GM19463 (cell line): ENCODE results near the gene MAGEB3.
"Not testable (repeated sequence)": the region's sequence is repeated elsewhere in the genome, so short reads cannot be mapped to it uniquely, and the experiment has no call there.

Source experiments
- ATAC-seq: cut with Tn5 transposase; IDR thresholded peaks from one replicate; pipeline ENCODE4 v1.9.1; 2021; ENCODE audit warnings: mild to moderate bottlenecking, moderate library complexity; ENCODE audit not compliant: unreplicated experiment

The MAGEB3 gene

DNA sequence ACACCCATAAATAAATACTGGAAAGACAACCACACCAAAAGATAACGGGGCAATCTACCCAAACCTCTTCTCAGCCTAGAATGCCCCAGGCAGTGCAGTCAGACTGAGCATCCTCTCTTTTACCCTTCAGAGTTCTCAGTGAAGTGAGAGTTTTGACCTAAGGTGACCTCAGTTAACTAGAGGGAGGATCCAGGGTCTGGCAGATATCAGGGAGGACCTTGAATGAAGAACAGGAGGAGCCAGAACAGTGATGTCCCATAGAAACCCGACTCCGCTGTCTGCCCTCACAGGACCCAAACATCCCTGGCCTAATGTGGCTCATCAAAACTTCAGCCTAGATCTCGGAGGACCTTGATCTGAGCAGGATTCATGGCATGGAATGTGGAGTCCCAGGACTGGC lies at the start of gene MAGEB3:
Gene MAGEB3, plus strand, starts transcription at position 263 of the 400 bp plus-strand sequence. CDS start 5,268 bp downstream, outside the sequence.
- no peak for ATAC-seq

- no peak for ATAC-seq
Measured at GRCh38 chrX:30181353-30181752, 49.1 kb upstream of the MAGEB3 start.

- no peak for ATAC-seq
Measured at GRCh38 chrX:30183554-30183953, 46.9 kb upstream of the MAGEB3 start.

GRCh38 chrX:30190426-30190825 lies 40.0 kb upstream of the MAGEB3 start:
- ATAC-seq, result no peak

- ATAC-seq, result not testable (repeated sequence)
Measured at GRCh38 chrX:30193910-30194309, 36.5 kb upstream of the MAGEB3 start.

DNA sequence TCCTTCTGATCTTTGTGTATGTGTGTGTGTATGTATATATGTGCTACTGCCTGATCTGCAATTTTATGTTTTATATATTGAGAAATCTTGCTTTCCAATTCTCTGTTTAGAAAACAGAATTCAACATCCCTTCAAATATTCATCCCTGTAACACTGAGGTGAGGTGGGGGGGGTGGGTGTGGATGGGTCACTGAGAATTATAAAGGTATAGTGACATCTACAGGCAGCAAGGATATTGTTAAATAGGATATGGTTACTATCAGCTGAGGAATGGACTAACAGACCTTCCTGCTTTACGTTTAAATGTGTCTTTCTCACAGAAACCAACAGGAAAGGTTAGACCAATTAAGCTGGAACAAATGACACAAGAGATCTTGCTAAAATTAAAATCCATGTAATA lies 34.1 kb upstream of the MAGEB3 start:
- no peak for ATAC-seq

DNA sequence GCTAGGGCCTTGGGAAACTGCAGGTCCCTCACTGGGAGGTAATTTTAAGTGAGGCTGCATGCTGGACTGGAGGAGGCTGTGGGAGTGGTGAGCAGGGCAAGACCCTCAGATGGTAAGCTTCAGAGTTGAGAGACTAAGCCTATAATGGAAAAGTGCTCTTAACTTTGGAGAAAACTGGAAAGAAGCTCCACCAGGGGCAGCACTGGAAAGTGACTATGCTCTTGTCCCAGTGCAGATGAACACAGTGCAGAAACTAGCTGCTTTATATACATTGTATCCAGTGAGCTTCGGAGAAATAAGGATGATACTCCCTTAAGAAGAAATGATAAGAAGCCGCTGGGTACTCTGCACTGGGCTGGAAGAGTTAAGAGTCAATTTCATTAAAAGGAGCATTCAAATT lies 18.3 kb upstream of the MAGEB3 start:
- no peak for ATAC-seq

DNA sequence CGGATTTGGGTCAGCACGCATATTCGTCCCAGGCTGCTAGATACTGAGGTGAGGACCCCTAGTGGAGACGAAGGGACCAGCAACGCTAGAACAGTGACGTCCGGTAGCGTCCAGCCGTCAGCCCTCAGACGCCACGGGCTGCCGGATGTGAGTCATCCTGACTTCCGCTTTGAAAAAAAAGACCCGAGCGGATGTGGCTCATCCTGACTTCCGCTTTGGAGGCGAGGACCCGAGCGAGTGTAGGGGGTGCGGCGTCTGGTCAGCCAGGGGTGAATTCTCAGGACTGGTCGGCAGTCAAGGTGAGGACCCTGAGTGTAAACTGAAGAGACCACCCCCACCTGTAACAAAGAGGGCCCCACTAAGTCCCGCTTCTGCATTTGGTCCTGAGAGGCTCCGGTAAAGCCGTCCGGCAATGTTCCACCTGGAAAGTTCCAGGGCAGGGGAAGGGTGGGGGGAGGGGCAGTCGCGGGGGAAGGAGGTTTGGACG lies 15.1 kb upstream of the MAGEB3 start, which contains the start of gene MAGEB2:
Gene MAGEB2, plus strand, starts transcription at position 207 of the 487 bp plus-strand sequence. CDS start 3,018 bp downstream, outside the sequence.
- no peak for ATAC-seq

DNA sequence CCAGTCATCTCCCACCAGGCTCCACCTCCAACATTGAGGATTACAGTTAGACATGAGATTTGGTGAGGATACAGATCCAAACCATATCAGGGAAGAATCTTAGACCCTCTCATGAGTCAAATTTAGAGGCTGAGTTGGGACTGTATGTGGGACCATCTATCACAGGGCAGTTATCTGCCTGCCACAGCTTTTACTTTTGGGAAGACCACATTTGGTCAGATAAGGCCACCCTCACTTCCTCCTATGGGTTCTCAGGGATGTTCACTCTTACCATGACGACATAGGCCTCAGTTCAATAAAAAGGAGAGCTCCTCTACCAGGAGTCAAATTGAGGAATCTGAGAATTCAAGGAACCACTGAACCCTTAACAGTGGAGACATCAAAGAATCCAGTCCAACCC lies 13.0 kb upstream of the MAGEB3 start:
- no peak for ATAC-seq

- no peak for ATAC-seq
Measured at GRCh38 chrX:30219372-30219771, 11.1 kb upstream of the MAGEB3 start.

GRCh38 chrX:30220661-30221060 lies 9.8 kb upstream of the MAGEB3 start:
- ATAC-seq, result no peak

GRCh38 chrX:30224536-30224935 lies 5.9 kb upstream of the MAGEB3 start:
- no peak for ATAC-seq

- no peak for ATAC-seq
Measured at GRCh38 chrX:30228526-30228925, 1.9 kb upstream of the MAGEB3 start.

- peak; percentile 43 for ATAC-seq
Measured at GRCh38 chrX:30241724-30242415, 11.4 kb downstream of the MAGEB3 start, which contains the start of gene MAGEB4. TSS of gene MAGEB4 (plus strand) at chrX:30242000. CDS start at chrX:30242136, 136 bp downstream.

- ATAC-seq, result no peak
Measured at GRCh38 chrX:30246769-30247489, 16.5 kb downstream of the MAGEB3 start, which contains the start of gene MAGEB1. TSS of gene MAGEB1 (plus strand) at chrX:30247146. CDS start at chrX:30250494, 3,348 bp downstream.

DNA sequence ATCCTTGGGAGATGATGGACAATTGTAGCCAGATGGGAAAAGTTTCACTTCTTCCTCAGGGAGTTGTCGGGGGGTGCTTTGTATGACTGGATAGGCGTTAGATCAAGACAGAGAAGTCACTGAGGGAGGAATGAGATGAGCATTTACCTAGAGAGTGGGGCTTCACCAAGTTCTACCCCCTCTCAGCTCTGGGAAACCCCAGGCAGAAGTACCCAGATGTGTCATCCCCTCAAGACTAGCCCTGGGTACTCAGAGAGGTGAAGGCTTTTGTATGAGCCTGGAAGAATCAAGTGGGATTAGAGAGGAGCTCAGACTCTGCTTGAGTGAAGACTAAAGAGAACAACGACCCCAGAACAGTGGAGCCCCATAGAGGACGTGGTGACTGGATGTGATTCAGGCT lies 18.4 kb downstream of the MAGEB3 start:
- ATAC-seq, result peak; percentile 79

DNA sequence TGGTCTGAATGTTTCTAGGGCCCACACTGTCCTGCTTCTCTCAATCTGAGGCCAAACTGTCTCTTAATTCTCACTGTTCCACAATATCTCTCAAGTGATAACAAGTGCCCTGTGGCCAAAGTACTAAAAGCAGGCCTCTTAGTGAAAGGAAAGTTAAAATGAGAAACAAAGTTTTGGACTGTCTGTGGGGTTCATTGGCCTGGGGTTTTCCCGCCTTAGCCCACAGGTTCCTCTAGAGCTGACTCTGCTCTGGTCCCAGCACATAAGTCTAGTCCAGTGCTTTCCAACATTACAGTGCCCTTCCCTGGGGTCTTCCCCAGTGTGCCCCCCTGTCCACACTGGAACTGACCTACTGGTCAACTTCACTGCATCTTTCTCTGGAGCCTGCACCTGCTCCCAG lies 22.8 kb downstream of the MAGEB3 start:
- ATAC-seq, result peak; percentile 48

- ATAC-seq, result no peak
Measured at GRCh38 chrX:30259927-30260326, 29.5 kb downstream of the MAGEB3 start.

DNA sequence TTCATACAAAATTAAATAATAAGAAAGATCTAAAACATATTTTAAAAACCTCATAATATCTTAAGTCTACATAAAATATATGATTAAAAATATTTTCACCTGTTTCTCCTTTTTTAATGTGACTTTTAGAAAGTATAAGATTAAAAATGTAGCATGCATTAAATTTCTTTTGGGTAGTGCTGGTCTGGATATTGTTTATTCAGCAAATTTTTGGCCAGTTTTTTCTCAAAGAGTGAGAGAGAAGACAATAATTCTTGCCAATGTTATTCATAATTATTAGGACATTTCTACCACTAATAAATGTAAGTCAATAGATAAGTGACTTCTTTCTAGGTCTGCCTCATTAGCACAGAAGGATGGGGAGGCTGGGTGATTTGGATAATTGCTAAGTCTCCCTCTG lies 30.6 kb downstream of the MAGEB3 start:
- ATAC-seq, result no peak

DNA sequence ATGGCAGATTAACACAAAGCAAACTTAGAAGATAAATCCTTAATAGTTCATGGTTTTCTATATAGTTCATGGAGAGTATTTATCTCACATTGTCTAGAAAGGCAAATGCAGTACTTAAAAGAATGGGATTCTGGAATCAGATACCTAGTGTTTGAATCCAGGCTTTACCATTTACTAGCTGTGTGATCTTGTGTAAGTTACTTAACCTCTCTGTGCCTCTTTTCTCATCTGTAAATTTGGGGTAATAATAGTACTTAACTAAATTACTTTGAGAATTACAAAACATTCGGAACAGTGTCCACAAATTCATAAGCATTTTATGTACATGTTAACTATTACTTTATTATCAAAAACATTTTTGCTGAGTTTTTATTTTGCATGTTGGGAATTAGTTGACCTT lies 32.3 kb downstream of the MAGEB3 start:
- ATAC-seq, result no peak

- no peak for ATAC-seq
Measured at GRCh38 chrX:30270639-30271038, 40.2 kb downstream of the MAGEB3 start.

GRCh38 chrX:30275498-30275897 lies 45.0 kb downstream of the MAGEB3 start:
- no peak for ATAC-seq
